IMR-90 (cell line): ENCODE measurements around the gene SRMS. TPM values are rescaled to one million over a fixed set of nuclear protein-coding genes. Genes with fewer than 3 reads are reported as not detected.

Source experiments
- ATAC-seq: fragments of 200-7000 bp; cut with Tn5 transposase; 2 replicates; pipeline ENCODE4 v1.9.1; 2020; ENCODE audit warnings: low read depth, mild to moderate bottlenecking, moderate library complexity
- BruUV-seq: library from RNA; stranded (reverse); fragments of 400-500 nt; replicated peaks from 2 replicates; lab custom pipeline; 2021; lab: Mats Ljungman, UMichigan
- CTCF ChIA-PET: fragments of 300-600 bp; formaldehyde crosslinking; extraction: SDS; loops from one replicate; lab custom pipeline; 2021; ENCODE audit warnings: antibody characterized with exemption; lab: Yijun Ruan, JAX
- POLR2A ChIA-PET: fragments of 300-600 bp; sonication (Branson Sonifier 250); formaldehyde crosslinking; loops from one replicate; lab custom pipeline; 2022; ENCODE audit warnings: antibody characterized with exemption; ENCODE audit not compliant: unreplicated experiment; lab: Charles Lee
- DNase-seq: peaks from one replicate; pipeline ENCODE4 v3.0.0; 2013
- H2AFZ ChIP-seq: replicated peaks from 2 replicates; pipeline ENCODE3; 2013; ENCODE audit warnings: low read length, mild to moderate bottlenecking; ENCODE audit not compliant: poor library complexity
- H2AK5ac ChIP-seq: 2 replicates; pipeline ENCODE4 v1.6.1; 2013; ENCODE audit warnings: low read depth, low read length, inconsistent platforms
- H2AK9ac ChIP-seq: replicated peaks from 2 replicates; pipeline ENCODE3; 2013; ENCODE audit warnings: mild to moderate bottlenecking, low read depth, low read length, moderate library complexity; ENCODE audit not compliant: poor library complexity
- H2BK120ac ChIP-seq: 2 replicates; pipeline ENCODE4 v1.6.1; 2013; ENCODE audit warnings: low read depth, low read length, inconsistent platforms
- H2BK15ac ChIP-seq: 3 replicates; pipeline ENCODE4 v1.6.1; 2013; ENCODE audit warnings: low read depth, low read length, inconsistent platforms
- H2BK20ac ChIP-seq: 2 replicates; pipeline ENCODE4 v1.6.1; 2013; ENCODE audit warnings: low read depth, mild to moderate bottlenecking, inconsistent platforms, low read length, moderate library complexity
- H2BK5ac ChIP-seq: 2 replicates; pipeline ENCODE4 v1.6.1; 2013; ENCODE audit warnings: mild to moderate bottlenecking, low read depth, low read length, inconsistent platforms; ENCODE audit not compliant: poor library complexity, severe bottlenecking
- H3K14ac ChIP-seq: replicated peaks from 2 replicates; pipeline ENCODE4 v1.6.1; 2013; ENCODE audit warnings: low read depth, low read length, inconsistent platforms
- H3K18ac ChIP-seq: 2 replicates; pipeline ENCODE4 v1.6.1; 2013; ENCODE audit warnings: low read depth, low read length, control low read depth
- H3K23ac ChIP-seq: 2 replicates; pipeline ENCODE4 v1.6.1; 2013; ENCODE audit warnings: low read depth, low read length, inconsistent platforms
- H3K27ac ChIP-seq: 2 replicates; pipeline ENCODE4 v1.5.1; 2013; ENCODE audit warnings: mild to moderate bottlenecking, control low read depth, low read length; ENCODE audit not compliant: insufficient read depth
- H3K27me3 ChIP-seq: 2 replicates; pipeline ENCODE4 v1.6.1; 2013; ENCODE audit warnings: low read length; ENCODE audit not compliant: control insufficient read depth, insufficient read depth
- H3K36me3 ChIP-seq: 2 replicates; pipeline ENCODE4 v1.6.1; 2013; ENCODE audit warnings: low read length, mixed read lengths; ENCODE audit not compliant: control insufficient read depth, insufficient read depth
- H3K4ac ChIP-seq: 2 replicates; pipeline ENCODE4 v1.6.1; 2013; ENCODE audit warnings: low read depth, low read length, inconsistent platforms
- H3K4me1 ChIP-seq: 2 replicates; pipeline ENCODE4 v1.6.1; 2013; ENCODE audit warnings: low read length, mixed read lengths; ENCODE audit not compliant: control insufficient read depth, insufficient read depth
- H3K4me2 ChIP-seq: 2 replicates; pipeline ENCODE4 v1.6.1; 2013; ENCODE audit warnings: low read depth, mild to moderate bottlenecking, control low read depth, low read length, moderate library complexity
- H3K4me3 ChIP-seq: 2 replicates; pipeline ENCODE4 v1.5.1; 2013; ENCODE audit warnings: low read depth, mild to moderate bottlenecking, control low read depth, low read length, moderate library complexity; ENCODE audit not compliant: insufficient read depth
- H3K56ac ChIP-seq: 2 replicates; pipeline ENCODE4 v1.6.1; 2013; ENCODE audit warnings: low read length, inconsistent platforms; ENCODE audit not compliant: insufficient read depth; ENCODE audit errors: extremely low read depth
- H3K79me1 ChIP-seq, 2 experiments: 2 replicates each; pipeline ENCODE4 v1.6.1; 2013; ENCODE audit warnings: low read length in 2 of 2, inconsistent platforms in 1 of 2, low read depth in 1 of 2
- H3K9ac ChIP-seq: 2 replicates; pipeline ENCODE4 v1.6.1; 2013; ENCODE audit warnings: low read depth, low read length, control low read depth
- H3K9me1 ChIP-seq: 2 replicates; pipeline ENCODE4 v1.6.1; 2013; ENCODE audit warnings: low read length, inconsistent platforms; ENCODE audit not compliant: insufficient read depth
- H3K9me3 ChIP-seq: 2 replicates; pipeline ENCODE4 v1.6.1; 2013; ENCODE audit warnings: low read length; ENCODE audit not compliant: control insufficient read depth, insufficient read depth
- H4K20me1 ChIP-seq: 2 replicates; pipeline ENCODE4 v1.6.1; 2013; ENCODE audit warnings: low read length, inconsistent platforms; ENCODE audit not compliant: insufficient read depth
- H4K5ac ChIP-seq: 2 replicates; pipeline ENCODE4 v1.6.1; 2013; ENCODE audit warnings: mild to moderate bottlenecking, low read depth, low read length, control low read depth
- H4K8ac ChIP-seq, 2 experiments: 2 replicates each; pipeline ENCODE4 v1.6.1; 2013; ENCODE audit warnings: low read depth in 2 of 2, low read length in 2 of 2, control low read depth in 1 of 2, inconsistent platforms in 1 of 2
- H4K91ac ChIP-seq: 2 replicates; pipeline ENCODE4 v1.6.1; 2013; ENCODE audit warnings: low read depth, low read length, inconsistent platforms; ENCODE audit not compliant: insufficient read depth
- BHLHE40 ChIP-seq: fragments of 150-350 bp; IDR thresholded peaks from 2 replicates; pipeline ENCODE4 v1.6.1; 2016; ENCODE audit warnings: mild to moderate bottlenecking, low read depth, low read length
- CEBPB ChIP-seq: IDR thresholded peaks from 2 replicates; pipeline ENCODE4 v1.6.1; 2012; ENCODE audit warnings: low read depth, low read length, improper control_type of control experiment
- CHD1 ChIP-seq: IDR thresholded peaks from 2 replicates; pipeline ENCODE4 v1.6.1; 2012; ENCODE audit warnings: low read depth, low read length, improper control_type of control experiment
- CTCF ChIP-seq: conservative IDR thresholded peaks from 2 replicates; pipeline ENCODE4 v1.5.1; 2012; ENCODE audit warnings: mild to moderate bottlenecking, low read depth, low read length, improper control_type of control experiment
- ELK1 ChIP-seq: fragments of 150-350 bp; IDR thresholded peaks from 2 replicates; pipeline ENCODE4 v1.6.1; 2016; ENCODE audit warnings: low read depth, mild to moderate bottlenecking, low read length, moderate library complexity, borderline replicate concordance
- FOS ChIP-seq: fragments of 150-350 bp; IDR thresholded peaks from 2 replicates; pipeline ENCODE4 v1.6.1; 2016; ENCODE audit warnings: low read depth, low read length
- MAFK ChIP-seq: IDR thresholded peaks from 2 replicates; pipeline ENCODE4 v1.6.1; 2012; ENCODE audit warnings: low read depth, low read length, improper control_type of control experiment
- MAZ ChIP-seq: IDR thresholded peaks from 2 replicates; pipeline ENCODE4 v1.6.1; 2012; ENCODE audit warnings: low read depth, mild to moderate bottlenecking, low read length, improper control_type of control experiment, moderate library complexity, borderline replicate concordance
- MXI1 ChIP-seq: IDR thresholded peaks from 2 replicates; pipeline ENCODE4 v1.6.1; 2012; ENCODE audit warnings: low read depth, mild to moderate bottlenecking, low read length, moderate library complexity, borderline replicate concordance
- NFE2L2 ChIP-seq: fragments of 150-350 bp; IDR thresholded peaks from 2 replicates; pipeline ENCODE4 v1.6.1; 2016; ENCODE audit warnings: low read depth, mild to moderate bottlenecking, low read length
- POLR2A ChIP-seq: IDR thresholded peaks from 2 replicates; pipeline ENCODE4 v1.6.1; 2012; ENCODE audit warnings: mild to moderate bottlenecking, low read depth, low read length
- RAD21 ChIP-seq: IDR thresholded peaks from 2 replicates; pipeline ENCODE4 v1.6.1; 2012; ENCODE audit warnings: low read length, improper control_type of control experiment
- RCOR1 ChIP-seq: IDR thresholded peaks from 2 replicates; pipeline ENCODE4 v1.6.1; 2012; ENCODE audit warnings: mild to moderate bottlenecking, low read length, improper control_type of control experiment; ENCODE audit not compliant: insufficient replicate concordance
- RFX5 ChIP-seq: IDR thresholded peaks from 2 replicates; pipeline ENCODE4 v1.8.0; 2012; ENCODE audit warnings: low read depth, mild to moderate bottlenecking, low read length, moderate library complexity
- SMC3 ChIP-seq: fragments of 150-350 bp; IDR thresholded peaks from 2 replicates; pipeline ENCODE4 v1.6.1; 2016; ENCODE audit warnings: low read depth, mild to moderate bottlenecking, antibody characterized with exemption, low read length, moderate library complexity
- USF2 ChIP-seq: fragments of 150-350 bp; IDR thresholded peaks from 2 replicates; pipeline ENCODE4 v1.6.1; 2017; ENCODE audit warnings: mild to moderate bottlenecking, antibody characterized with exemption, low read length, low read depth
- WGBS, 2 experiments: methylation state at CpG; one replicate each; pipeline versions ENCODE4 v1.1.5 to v1.1.7; 2013; ENCODE audit warnings: missing lambda C conversion rate in 2 of 2; ENCODE audit not compliant: insufficient read length in 1 of 2; ENCODE audit errors: extremely low coverage in 2 of 2; 5-methylcytosine and 5-hydroxymethylcytosine counted together
- dilution Hi-C: fragments of 300-500 bp; cut with HindIII; formaldehyde crosslinking; loops from one replicate; pipeline ENCODE4 v1.14.3; 2018; ENCODE audit warnings: low sequenced_read_pairs; ENCODE audit not compliant: unreplicated experiment
- in situ Hi-C: fragments of 300-500 bp; cut with MboI; formaldehyde crosslinking; loops from 3 replicates; pipeline ENCODE4 v1.14.3; 2019; ENCODE audit warnings: low sequenced_read_pairs, inconsistent platforms, mixed read lengths
- intact Hi-C: fragments of 100-400 bp; cut with micrococcal nuclease; formaldehyde crosslinking; loops from 2 replicates; pipeline ENCODE4 v1.10.0; 2022
- polyA plus RNA-seq, 3 experiments: library from polyadenylated mRNA; depleted of rRNA; stranded (reverse); fragments of >200 nt; gene quantifications; 2 replicates each; pipeline ENCODE4 v1.2.3, GENCODE V29; 2012; ENCODE audit warnings: low replicate concordance in 1 of 3
- total RNA-seq: library from RNA; depleted of rRNA; stranded (reverse); fragments of >200 nt; gene quantifications from 2 replicates; pipeline ENCODE4 v1.2.3, GENCODE V29; 2012

Gene SRMS
- total and polyA plus RNA-seq, 2 of the 4 experiments (the other 2 are of a cell fraction), result not detected

DNA sequence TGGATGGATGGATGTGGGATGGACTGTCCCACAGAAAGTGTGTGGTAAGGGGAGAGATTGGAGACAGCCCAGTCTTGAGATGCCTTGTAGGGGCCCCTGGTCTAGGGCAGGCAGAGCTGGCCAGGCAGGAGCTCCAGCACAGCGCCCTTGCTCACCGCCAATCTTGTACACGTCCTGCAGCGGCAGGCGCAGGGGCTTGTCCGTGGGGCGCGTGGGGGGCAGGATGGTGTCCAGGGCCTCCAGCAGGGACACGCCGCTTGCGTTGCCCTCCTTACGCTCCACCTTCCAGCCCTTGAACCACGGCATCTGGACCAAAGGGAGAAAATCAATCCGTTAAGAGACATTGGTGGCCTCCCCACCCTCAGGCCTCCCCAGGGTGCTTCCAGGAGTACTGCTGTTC is 54.6 kb downstream of the SRMS start:
- H3K56ac ChIP-seq, result no peak overlapping the region
- H3K79me1 ChIP-seq, result no peaks in the 10 kb centered on the region
- DNase-seq, result no peak
- no TSS peak for BruUV-seq
- no peak overlapping the region for H2BK20ac ChIP-seq
- H3K4ac ChIP-seq, result no peak overlapping the region
- no peak overlapping the region for H2BK5ac ChIP-seq
- H4K20me1 ChIP-seq, result peaks cover 4% of the 10 kb centered on the region
- no peak overlapping the region for H4K91ac ChIP-seq
- H3K4me2 ChIP-seq, result no peak overlapping the region
- no peak overlapping the region for H4K5ac ChIP-seq
- no peak overlapping the region for H3K27ac ChIP-seq
- CTCF ChIA-PET, result no interaction called here
- POLR2A ChIA-PET, result no interaction called here
- H2AK5ac ChIP-seq, result no peak overlapping the region
- no peak overlapping the region for H3K4me3 ChIP-seq
- no peak overlapping the region for H2BK15ac ChIP-seq
- in situ Hi-C loops (no loop called here), intact Hi-C loops (no loop called here), dilution Hi-C loops (no loop called here)
- 92% methylated on average over 6 of the region's 14 CpGs; no CpG with 5 or more reads in 1 of the 2 experiments for WGBS, 2 experiments
- H2AFZ ChIP-seq, result no peak overlapping the region
- no peaks in the 10 kb centered on the region for H3K9me1 ChIP-seq
- H3K27me3 ChIP-seq, result peaks cover 10% of the 10 kb centered on the region; the same call in 1 of the 2 replicates
- H4K8ac ChIP-seq, result no peak overlapping the region
- no peak overlapping the region for H2BK120ac ChIP-seq
- H3K14ac ChIP-seq, result no peak overlapping the region
- no peaks in the 10 kb centered on the region for H3K36me3 ChIP-seq
- no peak overlapping the region for H3K9ac ChIP-seq
- no peaks in the 10 kb centered on the region for H3K4me1 ChIP-seq
- no peak overlapping the region for H2AK9ac ChIP-seq
- TF ChIP-seq RFX5, result no peak
- no peak for TF ChIP-seq MAFK
- no peak for TF ChIP-seq CEBPB
- no peak for TF ChIP-seq BHLHE40
- no peak for TF ChIP-seq MAZ
- no peak for TF ChIP-seq USF2
- no peak for TF ChIP-seq POLR2A
- TF ChIP-seq FOS, result no peak
- no peak for TF ChIP-seq NFE2L2
- no peak for TF ChIP-seq MXI1
- no peak for TF ChIP-seq RCOR1
- no peak for TF ChIP-seq RAD21
- no peak for TF ChIP-seq ELK1
- TF ChIP-seq CHD1, result no peak
- TF ChIP-seq SMC3, result no peak
- TF ChIP-seq CTCF, result no peak
- no peaks in the 10 kb centered on the region for H3K9me3 ChIP-seq
- H3K18ac ChIP-seq, result no peak overlapping the region
- H3K23ac ChIP-seq, result no peak overlapping the region
- no peak for ATAC-seq
